Activated T-cell treated with anti-CD3 and anti-CD28 coated beads, Interleukin-2, amount 50 U/mL, for 24 hours (primary cell): ENCODE measurements around the gene ZNF439.
"Not testable (repeated sequence)": the region's sequence is repeated elsewhere in the genome, so short reads cannot be mapped to it uniquely, and the experiment has no call there.

Experiments
- DNase-seq: peaks from one replicate; pipeline ENCODE4 v3.0.0-alpha.2; 2020
- H3K27ac Mint-ChIP-seq: 2 replicates; pipeline ENCODE4 v1.8.0; 2020; ENCODE audit warnings: mild to moderate bottlenecking, mixed read lengths
- H3K27me3 Mint-ChIP-seq: 2 replicates; pipeline ENCODE4 v1.8.0; 2020; ENCODE audit warnings: mixed read lengths
- H3K36me3 Mint-ChIP-seq: 2 replicates; pipeline ENCODE4 v1.8.0; 2020; ENCODE audit warnings: low read depth, mixed read lengths
- H3K4me1 Mint-ChIP-seq: 2 replicates; pipeline ENCODE4 v1.8.0; 2020; ENCODE audit warnings: low read depth, mixed read lengths
- H3K4me3 Mint-ChIP-seq: 2 replicates; pipeline ENCODE4 v1.8.0; 2020; ENCODE audit warnings: mild to moderate bottlenecking, moderate library complexity, mixed read lengths
- H3K9me3 Mint-ChIP-seq: 2 replicates; pipeline ENCODE4 v1.8.0; 2020; ENCODE audit warnings: mixed read lengths

The ZNF439 gene

GRCh38 chr19:11887611-11888531 is 39.3 kb downstream of the ZNF439 start, which contains the start of gene ZNF69:
TSS of gene ZNF69 (plus strand) at chr19:11887782. CDS start at chr19:11887924, 142 bp downstream.
- H3K4me1 Mint-ChIP-seq, result peaks cover 25% of the 10 kb centered on the region
- DNase-seq, result peak; percentile 81
- peak within 1 kb of the TSS; percentile 86 for H3K4me3 Mint-ChIP-seq
- H3K36me3 Mint-ChIP-seq, result peaks cover 6% of the 10 kb centered on the region
- no peaks in the 10 kb centered on the region for H3K27me3 Mint-ChIP-seq
- peaks cover 4% of the 10 kb centered on the region for H3K9me3 Mint-ChIP-seq
- peak within 1 kb of the TSS; percentile 85 for H3K27ac Mint-ChIP-seq

GRCh38 chr19:11889901-11890300 is 41.4 kb downstream of the ZNF439 start:
- H3K36me3 Mint-ChIP-seq, result peaks cover 21% of the 10 kb centered on the region
- DNase-seq, H3K9me3 Mint-ChIP-seq, H3K4me3 Mint-ChIP-seq, H3K27ac Mint-ChIP-seq, H3K27me3 Mint-ChIP-seq: not testable (repeated sequence)
- peaks cover 25% of the 10 kb centered on the region for H3K4me1 Mint-ChIP-seq

- no peak overlapping the region for H3K27ac Mint-ChIP-seq
- peaks cover 25% of the 10 kb centered on the region for H3K4me1 Mint-ChIP-seq
- H3K36me3 Mint-ChIP-seq, result peaks cover 28% of the 10 kb centered on the region
- H3K4me3 Mint-ChIP-seq, result no peak overlapping the region
- no peaks in the 10 kb centered on the region for H3K27me3 Mint-ChIP-seq
- H3K9me3 Mint-ChIP-seq, result peaks cover 13% of the 10 kb centered on the region
- no peak for DNase-seq
These were observed 42.1 kb downstream of the ZNF439 start for GRCh38 chr19:11890634-11891033.

GRCh38 chr19:11894851-11895250 is 46.3 kb downstream of the ZNF439 start:
- Mint-ChIP-seq H3K36me3 (peaks cover 42% of the 10 kb centered on the region), H3K4me3 (no peak overlapping the region), H3K9me3 (peaks cover 17% of the 10 kb centered on the region), H3K27me3 (no peaks in the 10 kb centered on the region), H3K27ac (no peak overlapping the region), H3K4me1 (peaks cover 1% of the 10 kb centered on the region)
- no peak for DNase-seq

GRCh38 chr19:11902228-11902627 is 53.7 kb downstream of the ZNF439 start:
- Mint-ChIP-seq H3K9me3 (peaks cover 52% of the 10 kb centered on the region), H3K27ac (no peak overlapping the region), H3K4me1 (no peaks in the 10 kb centered on the region), H3K36me3 (peaks cover 84% of the 10 kb centered on the region), H3K27me3 (no peaks in the 10 kb centered on the region), H3K4me3 (no peak overlapping the region)
- no peak for DNase-seq

- Mint-ChIP-seq H3K36me3 (peaks cover 76% of the 10 kb centered on the region), H3K27me3 (no peaks in the 10 kb centered on the region), H3K27ac (no peak overlapping the region), H3K4me1 (no peaks in the 10 kb centered on the region), H3K4me3 (no peak overlapping the region), H3K9me3 (peaks cover 59% of the 10 kb centered on the region)
- DNase-seq, result no peak
These were observed 57.4 kb downstream of the ZNF439 start for GRCh38 chr19:11905928-11906327.

GRCh38 chr19:11911937-11912336 is 63.4 kb downstream of the ZNF439 start:
- not testable (repeated sequence) for H3K4me3 Mint-ChIP-seq, H3K27ac Mint-ChIP-seq, H3K4me1 Mint-ChIP-seq, H3K27me3 Mint-ChIP-seq, DNase-seq
- Mint-ChIP-seq H3K9me3 (peaks cover 40% of the 10 kb centered on the region), H3K36me3 (peaks cover 37% of the 10 kb centered on the region)

- not testable (repeated sequence) for H3K4me1 Mint-ChIP-seq, H3K27ac Mint-ChIP-seq, H3K4me3 Mint-ChIP-seq, DNase-seq, H3K27me3 Mint-ChIP-seq
- H3K36me3 Mint-ChIP-seq, result peaks cover 21% of the 10 kb centered on the region
- peaks cover 26% of the 10 kb centered on the region for H3K9me3 Mint-ChIP-seq
These were observed 66.0 kb downstream of the ZNF439 start for GRCh38 chr19:11914417-11915051.
